GM18870 (cell line): ENCODE measurements around the gene TFIP11.

Experiments used
- ATAC-seq: cut with Tn5 transposase; IDR thresholded peaks from one replicate; pipeline ENCODE4 v1.9.1; 2021; ENCODE audit warnings: moderate library complexity; ENCODE audit not compliant: unreplicated experiment

The TFIP11 gene

GRCh38 chr22:26450453-26451185, 61.7 kb downstream of the TFIP11 start:
- ATAC-seq = no peak

GRCh38 chr22:26448941-26449340, 63.3 kb downstream of the TFIP11 start:
- ATAC-seq = no peak

- no peak for ATAC-seq
These were observed 63.9 kb downstream of the TFIP11 start for GRCh38 chr22:26448334-26448733.

GRCh38 chr22:26447584-26448329, 64.5 kb downstream of the TFIP11 start:
- ATAC-seq = no peak

- no peak for ATAC-seq
These were observed 65.3 kb downstream of the TFIP11 start for GRCh38 chr22:26446808-26447515.

- ATAC-seq = no peak
These were observed 66.5 kb downstream of the TFIP11 start for GRCh38 chr22:26445577-26446275.

- ATAC-seq = no peak
These were observed 67.5 kb downstream of the TFIP11 start for GRCh38 chr22:26444777-26445176.

- ATAC-seq = no peak
These were observed 68.2 kb downstream of the TFIP11 start for GRCh38 chr22:26443901-26444690.

- ATAC-seq = no peak
These were observed 70.1 kb downstream of the TFIP11 start for GRCh38 chr22:26442086-26442756.
